Activated gamma-delta T cell (primary cell): ENCODE measurements around the gene CCDC81.
"Not testable (repeated sequence)": the region's sequence is repeated elsewhere in the genome, so short reads cannot be mapped to it uniquely, and the experiment has no call there.

Source experiments
- DNase-seq: peaks from one replicate; lab custom pipeline; 2025; lab: John Stamatoyannopoulos, UW

The CCDC81 gene

GRCh38 chr11:86388198-86388597 is 13.5 kb downstream of the CCDC81 start:
- no peak for DNase-seq

GRCh38 chr11:86390487-86390886 is 15.8 kb downstream of the CCDC81 start:
- DNase-seq: no peak

- no peak for DNase-seq
Measured at GRCh38 chr11:86395061-86395551, 20.4 kb downstream of the CCDC81 start.

- no peak for DNase-seq
Measured at GRCh38 chr11:86396396-86396795, 21.7 kb downstream of the CCDC81 start.

- DNase-seq: no peak
Measured at GRCh38 chr11:86397351-86397750, 22.7 kb downstream of the CCDC81 start.

GRCh38 chr11:86398106-86398505 is 23.4 kb downstream of the CCDC81 start:
- no peak for DNase-seq

GRCh38 chr11:86403458-86403857 is 28.8 kb downstream of the CCDC81 start:
- DNase-seq: no peak

GRCh38 chr11:86408845-86409244 is 34.2 kb downstream of the CCDC81 start:
- no peak for DNase-seq

GRCh38 chr11:86414032-86414431 is 39.3 kb downstream of the CCDC81 start:
- DNase-seq: no peak

- no peak for DNase-seq
Measured at GRCh38 chr11:86415026-86415425, 40.3 kb downstream of the CCDC81 start.

GRCh38 chr11:86416494-86416893 is 41.8 kb downstream of the CCDC81 start:
- DNase-seq: no peak

GRCh38 chr11:86416951-86417350 is 42.3 kb downstream of the CCDC81 start:
- not testable (repeated sequence) for DNase-seq

GRCh38 chr11:86418106-86418505 is 43.4 kb downstream of the CCDC81 start:
- no peak for DNase-seq

- no peak for DNase-seq
Measured at GRCh38 chr11:86418513-86418912, 43.8 kb downstream of the CCDC81 start.

- DNase-seq: no peak
Measured at GRCh38 chr11:86418917-86419316, 44.2 kb downstream of the CCDC81 start.

GRCh38 chr11:86421946-86422345 is 47.3 kb downstream of the CCDC81 start:
- DNase-seq: no peak

GRCh38 chr11:86422371-86422770 is 47.7 kb downstream of the CCDC81 start:
- no peak for DNase-seq

GRCh38 chr11:86423488-86423887 is 48.8 kb downstream of the CCDC81 start:
- DNase-seq: not testable (repeated sequence)

- DNase-seq: no peak
Measured at GRCh38 chr11:86427441-86427840, 52.8 kb downstream of the CCDC81 start.

GRCh38 chr11:86431258-86431657 is 56.6 kb downstream of the CCDC81 start:
- DNase-seq: no peak

GRCh38 chr11:86433361-86434095 is 58.8 kb downstream of the CCDC81 start:
- DNase-seq: not testable (repeated sequence)

- DNase-seq: no peak
Measured at GRCh38 chr11:86435711-86436110, 61.0 kb downstream of the CCDC81 start.

- no peak for DNase-seq
Measured at GRCh38 chr11:86438685-86439084, 64.0 kb downstream of the CCDC81 start.

GRCh38 chr11:86440305-86440716 is 65.6 kb downstream of the CCDC81 start:
- no peak for DNase-seq
